Measurements from ENCODE around the gene ELMO3.

Gene ELMO3

DNA sequence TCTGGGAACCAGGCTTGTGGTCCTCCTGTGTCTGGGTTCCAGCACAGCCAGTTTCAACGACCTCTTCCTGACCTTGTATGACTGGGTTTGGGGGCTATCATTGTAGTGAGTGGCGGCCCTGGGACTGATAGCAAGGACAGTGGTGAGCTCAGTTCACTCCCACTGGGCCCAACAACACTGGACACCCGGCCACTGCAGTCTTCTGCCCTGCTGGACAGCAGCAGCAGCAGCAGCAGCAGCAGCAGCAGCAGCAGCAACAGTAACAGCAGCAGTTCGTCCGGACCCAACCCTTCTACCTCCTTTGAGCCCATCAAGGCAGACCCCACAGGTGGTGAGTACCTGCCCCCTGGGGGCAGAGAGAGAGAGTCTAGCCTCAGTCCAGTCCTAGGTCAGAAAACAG is 3.3 kb upstream of the ELMO3 start:
- DNase-seq (ENCODE audit: low read depth) = no peak

DNA sequence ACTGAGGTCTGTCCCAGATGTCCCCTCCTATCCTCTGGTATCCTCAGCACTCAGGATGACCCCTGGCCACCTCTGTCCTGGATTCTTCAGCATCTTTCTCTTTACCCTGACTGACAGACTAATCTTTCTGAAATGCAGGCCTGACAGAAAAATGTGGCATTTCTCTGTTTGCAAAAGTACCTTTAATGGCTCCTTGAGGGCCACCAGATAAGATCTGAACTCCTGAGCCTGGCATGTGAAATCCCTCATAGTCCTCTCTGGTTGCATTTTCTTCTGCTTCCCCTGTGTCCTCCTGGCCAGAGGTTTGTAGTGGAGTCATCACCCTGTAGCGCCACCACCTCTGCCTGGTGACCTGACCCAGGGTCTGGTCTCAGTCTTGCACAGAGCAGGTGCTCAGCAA is 2.0 kb upstream of the ELMO3 start:
- DNase-seq (ENCODE audit: low read depth) = no peak

DNA sequence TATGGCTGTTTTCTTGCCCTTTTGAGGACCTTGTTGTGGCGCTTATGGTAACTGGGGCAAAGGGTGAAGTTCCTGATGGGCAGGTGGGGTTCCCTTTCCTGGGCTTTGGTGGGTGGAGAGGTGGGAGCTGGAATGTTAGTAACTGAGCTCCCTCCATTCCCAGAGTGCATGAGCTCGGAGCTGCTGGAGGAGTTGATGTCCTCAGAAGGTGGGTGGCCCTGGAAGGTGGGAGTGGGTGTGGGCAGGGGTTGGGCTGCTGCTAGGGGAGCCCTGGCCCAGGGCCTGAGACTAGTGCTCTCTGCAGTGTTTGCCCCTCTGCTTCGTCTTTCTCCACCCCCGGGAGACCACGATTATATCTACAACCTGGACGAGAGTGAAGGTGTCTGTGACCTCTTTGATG is 1.2 kb upstream of the ELMO3 start:
- no peak for DNase-seq (ENCODE audit: low read depth)

DNA sequence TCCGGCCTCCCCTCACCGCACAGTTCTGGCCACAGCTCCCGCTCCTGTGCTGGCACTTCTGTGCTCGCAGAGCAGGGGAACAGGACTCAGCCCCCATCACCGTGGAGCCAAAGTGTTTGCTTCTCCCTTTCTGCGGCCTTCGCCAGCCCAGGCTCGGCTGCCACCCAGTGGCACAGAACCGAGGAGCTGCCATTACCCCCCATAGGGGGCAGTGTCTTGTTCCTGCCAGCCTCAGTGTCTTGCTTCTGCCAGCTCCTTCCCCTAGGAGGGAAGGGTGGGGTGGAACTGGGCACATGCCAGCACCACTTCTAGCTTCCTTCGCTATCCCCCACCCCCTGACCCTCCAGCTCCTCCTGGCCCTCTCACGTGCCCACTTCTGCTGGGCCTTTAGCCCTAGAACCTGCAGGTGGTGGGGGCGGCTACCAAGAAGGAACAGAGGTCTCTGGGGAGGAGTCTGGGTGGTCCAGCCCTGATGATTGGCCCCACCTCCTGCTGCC is 645 bp upstream of the ELMO3 start:
- DNase-seq (ENCODE audit: low read depth) = no peak

DNA sequence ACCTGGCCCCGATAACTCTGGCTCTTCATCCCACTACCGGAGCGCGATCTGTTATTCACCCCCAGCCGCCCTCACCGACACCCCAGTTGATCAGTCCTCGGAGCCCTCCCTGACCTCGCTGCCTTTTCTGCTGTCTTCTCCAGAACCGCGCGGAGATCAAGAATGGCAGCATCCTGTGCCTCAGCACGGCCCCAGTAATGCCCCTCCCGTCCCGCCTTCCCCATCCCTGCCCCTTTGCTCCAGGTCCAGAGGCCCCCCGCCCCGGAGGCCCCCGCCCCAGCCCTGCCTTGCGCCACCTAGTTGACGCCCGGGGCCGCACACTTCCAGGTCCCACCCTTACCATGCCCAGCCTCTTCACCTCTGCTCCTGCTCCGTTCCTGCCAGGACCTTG is 872 bp downstream of the ELMO3 start:
- no peak for DNase-seq (ENCODE audit: low read depth)

DNA sequence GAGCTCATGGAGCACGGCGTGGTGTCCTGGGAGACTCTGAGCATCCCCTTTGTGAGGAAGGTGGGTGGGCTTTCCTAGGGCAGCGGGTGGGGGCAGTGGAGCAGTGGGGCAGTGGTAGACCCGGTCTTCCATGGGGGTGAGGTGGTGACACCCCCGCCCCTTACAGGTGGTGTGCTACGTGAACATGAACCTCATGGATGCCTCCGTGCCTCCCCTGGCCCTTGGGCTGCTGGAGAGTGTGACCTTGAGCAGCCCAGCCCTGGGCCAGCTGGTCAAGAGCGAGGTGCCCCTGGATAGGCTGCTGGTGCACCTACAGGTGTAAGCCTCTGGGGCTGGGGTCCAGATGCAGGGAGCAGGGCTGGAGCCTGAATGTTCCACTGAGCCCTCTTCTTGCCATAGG is 1.6 kb downstream of the ELMO3 start:
- DNase-seq (ENCODE audit: low read depth) = no peak

DNA sequence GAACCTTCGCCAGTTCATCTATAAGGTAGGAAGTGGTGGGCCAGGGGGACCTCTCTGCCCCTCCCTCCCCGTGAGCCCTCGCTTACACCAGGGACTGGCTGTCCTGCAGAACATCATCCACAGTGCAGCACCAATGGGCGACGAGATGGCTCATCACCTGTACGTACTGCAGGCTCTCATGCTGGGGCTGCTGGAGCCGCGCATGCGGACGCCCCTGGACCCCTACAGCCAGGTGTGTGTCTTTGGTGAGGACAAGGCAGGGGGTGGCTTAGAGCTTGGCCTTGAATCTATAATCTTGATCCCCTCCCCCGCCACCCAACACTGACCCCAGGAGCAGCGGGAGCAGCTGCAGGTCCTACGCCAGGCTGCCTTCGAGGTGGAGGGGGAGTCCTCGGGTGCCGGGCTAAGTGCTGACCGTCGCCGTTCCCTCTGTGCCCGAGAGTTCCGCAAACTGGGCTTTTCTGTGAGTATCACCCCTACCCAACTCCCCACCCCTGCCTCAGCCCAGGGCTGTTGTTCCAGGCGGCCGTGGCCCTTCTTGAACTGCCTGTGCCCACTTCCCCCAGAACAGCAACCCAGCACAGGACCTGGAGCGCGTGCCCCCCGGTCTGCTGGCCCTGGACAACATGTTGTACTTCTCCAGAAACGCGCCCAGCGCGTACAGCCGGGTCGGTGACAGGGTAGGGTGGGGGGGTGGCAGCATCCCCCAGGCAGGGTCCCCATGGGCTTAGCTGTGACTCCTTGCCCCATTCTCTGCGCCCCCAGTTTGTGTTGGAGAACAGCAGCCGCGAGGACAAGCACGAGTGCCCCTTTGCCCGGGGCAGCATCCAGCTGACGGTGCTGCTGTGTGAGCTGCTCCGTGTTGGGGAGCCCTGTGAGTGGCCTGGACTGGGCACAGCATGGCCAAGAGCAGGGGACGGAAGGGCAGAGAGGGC is 2.7 kb downstream of the ELMO3 start:
- DNase-seq (ENCODE audit: low read depth) = no peak

DNA sequence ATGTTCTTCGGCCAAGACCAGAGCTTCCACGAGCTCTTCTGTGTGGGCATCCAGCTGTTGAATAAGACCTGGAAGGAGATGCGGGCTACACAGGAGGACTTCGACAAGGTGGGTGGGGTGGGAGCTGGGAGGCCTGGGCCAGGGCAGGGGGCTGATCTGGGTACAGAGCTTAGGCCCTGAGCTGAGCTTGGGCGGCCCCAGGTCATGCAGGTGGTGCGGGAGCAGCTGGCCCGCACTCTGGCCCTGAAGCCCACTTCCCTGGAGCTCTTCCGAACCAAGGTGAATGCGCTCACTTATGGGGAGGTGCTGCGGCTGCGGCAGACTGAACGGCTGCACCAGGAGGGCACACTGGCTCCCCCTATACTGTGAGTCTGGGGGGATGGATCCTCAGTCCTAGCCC is 3.5 kb downstream of the ELMO3 start:
- no peak for DNase-seq (ENCODE audit: low read depth)

DNA sequence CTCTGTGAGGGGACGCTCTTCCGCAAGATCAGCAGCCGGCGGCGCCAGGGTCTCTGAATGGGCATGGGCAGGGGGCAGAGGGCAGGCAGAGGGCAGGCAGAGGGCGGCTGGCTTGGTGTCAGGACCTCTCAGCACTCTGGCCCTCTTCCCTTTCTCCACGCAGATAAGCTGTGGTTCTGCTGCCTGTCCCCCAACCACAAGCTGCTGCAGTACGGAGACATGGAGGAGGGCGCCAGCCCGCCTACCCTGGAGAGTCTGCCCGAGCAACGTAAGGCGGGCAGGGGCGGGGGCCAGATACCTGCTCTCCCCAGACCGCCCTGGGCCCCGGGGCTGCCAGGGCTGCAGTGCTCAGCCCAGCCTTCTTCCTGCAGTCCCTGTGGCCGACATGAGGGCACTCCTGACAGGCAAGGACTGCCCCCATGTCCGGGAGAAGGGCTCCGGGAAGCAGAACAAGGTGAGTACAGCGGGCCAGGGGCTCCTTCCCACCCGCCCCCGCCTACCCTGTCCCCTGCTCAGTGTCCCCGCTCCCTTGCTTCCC is 4.1 kb downstream of the ELMO3 start:
- no peak for DNase-seq (ENCODE audit: low read depth)

DNA sequence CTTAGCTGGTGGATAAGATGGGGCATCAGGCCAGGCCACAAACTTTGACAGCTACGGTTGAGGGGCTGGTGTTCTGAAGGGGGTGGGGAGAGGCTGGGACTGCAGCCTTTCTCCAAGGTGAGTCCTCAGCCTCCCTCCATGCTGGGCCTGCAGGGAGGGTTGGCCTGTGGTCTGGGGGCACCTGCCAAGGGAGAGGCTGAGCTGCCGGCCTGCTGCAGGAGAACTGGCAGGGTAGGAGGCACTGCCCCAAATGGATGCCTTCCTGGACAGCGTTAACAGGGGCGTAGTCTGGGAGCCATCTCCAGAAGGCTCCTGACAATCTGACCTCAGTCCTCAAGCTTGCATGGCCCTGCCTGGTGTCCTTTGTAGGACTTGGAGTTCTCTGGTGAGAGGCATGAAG is 5.1 kb downstream of the ELMO3 start:
- no peak for DNase-seq (ENCODE audit: low read depth)

DNA sequence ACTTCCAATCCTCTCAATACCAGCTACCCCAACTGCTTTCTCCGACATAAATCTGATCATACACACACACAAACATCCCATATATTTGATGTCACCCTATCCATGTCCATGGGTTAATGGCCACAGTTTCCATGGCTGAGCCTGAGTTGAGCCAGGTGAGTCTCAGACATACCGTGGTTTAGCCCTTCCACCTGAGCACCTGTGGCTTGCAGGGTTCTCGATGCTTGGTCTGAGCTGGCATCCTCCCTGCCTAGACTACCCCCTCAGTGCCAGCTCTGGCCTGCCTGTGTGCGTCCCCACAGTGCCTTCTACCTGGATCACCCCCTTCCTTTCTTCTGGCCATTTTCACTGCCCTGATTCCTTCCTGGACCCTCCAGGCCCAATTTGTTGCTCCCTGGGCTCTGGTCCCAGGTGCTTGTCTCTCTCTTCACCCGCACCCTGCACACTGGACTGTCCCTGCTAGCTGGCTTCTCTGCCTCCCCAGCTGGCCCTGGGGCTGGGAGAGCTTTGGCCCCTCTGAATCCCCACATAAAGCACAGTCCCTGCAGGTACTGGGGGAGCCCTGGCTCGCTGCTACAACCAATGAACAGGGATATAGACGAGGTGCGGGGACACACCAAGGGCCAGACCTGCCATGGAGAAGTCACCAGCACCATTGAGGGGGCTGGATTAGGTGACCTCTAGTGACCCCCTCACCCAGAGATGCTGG is 7.4 kb downstream of the ELMO3 start:
- DNase-seq (ENCODE audit: low read depth) = no peak

DNA sequence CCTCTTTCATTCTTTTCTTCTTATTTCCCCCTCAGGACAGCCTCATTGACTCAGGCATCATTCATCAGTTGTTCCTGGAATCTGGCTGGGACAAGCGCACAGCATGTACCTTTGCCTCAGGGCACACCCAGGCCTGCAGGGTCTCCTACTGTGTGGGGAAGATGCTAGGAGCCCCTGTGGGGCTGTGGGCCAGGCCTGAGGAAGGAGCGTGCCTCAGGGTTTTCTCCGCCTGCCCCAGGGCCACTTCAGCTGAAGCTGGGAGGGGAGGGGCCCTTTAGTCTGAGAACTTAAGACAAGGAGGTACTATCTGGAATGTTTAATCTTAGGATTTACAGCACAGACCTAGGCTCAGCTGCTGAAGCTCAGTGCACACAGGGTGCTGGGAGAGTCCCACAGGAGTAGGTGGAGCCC is 7.9 kb downstream of the ELMO3 start:
- no peak for DNase-seq (ENCODE audit: low read depth)

DNA sequence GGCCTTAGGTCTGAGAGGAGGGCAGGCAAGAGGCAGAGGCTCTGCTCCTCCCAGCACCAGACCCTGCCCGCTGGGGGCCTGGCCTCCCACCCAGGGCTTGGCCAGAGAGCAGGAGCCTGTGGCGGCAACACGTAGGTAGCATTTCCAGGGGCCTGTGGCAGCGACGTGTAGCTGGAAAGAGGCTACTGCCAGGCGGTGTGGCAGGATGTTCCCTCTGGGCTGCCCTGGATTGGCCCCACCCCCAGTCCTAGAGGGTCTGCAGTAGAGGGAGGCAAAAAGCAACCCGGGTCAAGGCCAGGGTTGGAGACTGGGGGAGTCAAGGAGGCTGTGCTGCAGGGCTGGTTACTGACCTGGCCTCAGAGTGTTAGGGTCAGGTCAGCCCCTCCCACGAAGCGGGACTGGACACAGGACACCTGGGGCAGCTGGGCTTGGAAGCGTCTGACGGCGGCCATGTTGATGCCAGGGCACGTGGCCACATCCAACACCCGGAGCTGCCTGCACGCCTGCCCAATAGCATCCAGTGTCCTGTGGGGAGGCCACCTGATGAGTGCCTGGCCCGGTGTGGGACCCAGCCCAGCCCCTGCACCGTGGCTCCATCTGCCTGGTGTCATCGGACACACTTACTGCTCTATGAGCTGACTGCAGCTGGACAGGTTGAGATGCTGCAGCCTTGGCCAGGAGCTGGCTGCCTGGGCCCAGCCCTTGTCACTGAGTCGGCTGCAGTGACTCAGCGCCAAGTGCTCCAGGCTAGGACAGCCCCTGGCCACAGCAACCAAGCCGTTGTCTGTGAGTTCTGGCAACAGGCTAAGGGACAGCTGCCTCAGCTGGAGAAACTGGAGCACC is 8.5 kb downstream of the ELMO3 start:
- no peak for DNase-seq (ENCODE audit: low read depth)

DNA sequence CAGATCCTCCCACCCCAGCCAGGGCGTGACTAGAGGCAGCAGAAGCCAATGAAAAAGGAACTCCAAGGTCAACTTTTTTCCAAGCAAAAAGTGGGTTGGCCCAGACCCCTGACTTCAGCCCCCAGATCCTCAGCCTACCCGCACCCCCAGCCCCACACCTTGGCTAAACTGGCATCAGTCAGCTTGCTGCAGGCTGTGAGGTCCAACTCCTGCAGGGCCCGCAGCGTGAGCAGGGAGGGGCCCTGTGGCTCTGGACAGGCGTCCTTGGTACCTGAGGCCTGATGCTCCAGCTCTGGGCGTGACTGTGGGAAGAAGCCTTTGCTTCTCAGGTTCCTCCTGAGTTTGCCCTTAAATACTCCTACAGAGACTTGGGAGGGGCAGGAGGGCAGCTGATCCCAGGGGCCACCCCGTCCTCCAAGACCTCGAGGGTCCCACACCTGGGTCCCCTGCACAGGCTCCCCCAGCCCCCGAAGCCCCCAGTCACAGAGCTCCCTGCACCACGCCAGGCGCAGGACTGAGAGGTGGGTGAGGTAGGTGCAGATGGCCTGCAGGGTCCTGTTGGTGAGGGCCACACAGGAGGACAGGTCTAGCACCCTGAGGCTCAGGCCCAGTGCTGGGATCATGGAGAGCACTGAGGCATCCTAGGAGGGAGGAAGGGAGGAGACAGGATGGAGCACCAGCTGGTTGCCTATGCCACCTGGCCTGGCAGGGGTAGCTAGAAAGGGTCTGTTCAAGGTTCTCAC is 9.4 kb downstream of the ELMO3 start:
- DNase-seq (ENCODE audit: low read depth) = no peak

DNA sequence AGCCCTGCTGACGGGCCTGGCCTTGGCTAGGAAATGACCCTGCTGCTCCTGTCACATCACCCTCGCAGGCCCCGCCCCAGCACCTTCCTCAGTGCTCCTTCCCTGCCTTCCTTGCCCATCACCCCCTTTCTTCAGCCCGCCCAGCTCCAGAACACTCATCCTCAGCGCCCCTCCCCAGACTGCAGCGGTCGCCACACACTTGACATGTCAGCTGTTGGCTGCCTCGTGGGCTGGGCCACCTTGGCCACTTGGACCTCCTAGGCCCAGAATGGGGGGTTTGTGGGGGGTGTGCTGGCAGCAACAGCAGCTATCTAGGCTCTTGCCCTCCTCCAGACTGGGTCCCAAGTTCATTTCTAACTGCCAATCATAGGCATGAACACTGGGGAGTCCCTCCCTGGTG is 10.6 kb downstream of the ELMO3 start:
- DNase-seq (ENCODE audit: low read depth) = no peak

DNA sequence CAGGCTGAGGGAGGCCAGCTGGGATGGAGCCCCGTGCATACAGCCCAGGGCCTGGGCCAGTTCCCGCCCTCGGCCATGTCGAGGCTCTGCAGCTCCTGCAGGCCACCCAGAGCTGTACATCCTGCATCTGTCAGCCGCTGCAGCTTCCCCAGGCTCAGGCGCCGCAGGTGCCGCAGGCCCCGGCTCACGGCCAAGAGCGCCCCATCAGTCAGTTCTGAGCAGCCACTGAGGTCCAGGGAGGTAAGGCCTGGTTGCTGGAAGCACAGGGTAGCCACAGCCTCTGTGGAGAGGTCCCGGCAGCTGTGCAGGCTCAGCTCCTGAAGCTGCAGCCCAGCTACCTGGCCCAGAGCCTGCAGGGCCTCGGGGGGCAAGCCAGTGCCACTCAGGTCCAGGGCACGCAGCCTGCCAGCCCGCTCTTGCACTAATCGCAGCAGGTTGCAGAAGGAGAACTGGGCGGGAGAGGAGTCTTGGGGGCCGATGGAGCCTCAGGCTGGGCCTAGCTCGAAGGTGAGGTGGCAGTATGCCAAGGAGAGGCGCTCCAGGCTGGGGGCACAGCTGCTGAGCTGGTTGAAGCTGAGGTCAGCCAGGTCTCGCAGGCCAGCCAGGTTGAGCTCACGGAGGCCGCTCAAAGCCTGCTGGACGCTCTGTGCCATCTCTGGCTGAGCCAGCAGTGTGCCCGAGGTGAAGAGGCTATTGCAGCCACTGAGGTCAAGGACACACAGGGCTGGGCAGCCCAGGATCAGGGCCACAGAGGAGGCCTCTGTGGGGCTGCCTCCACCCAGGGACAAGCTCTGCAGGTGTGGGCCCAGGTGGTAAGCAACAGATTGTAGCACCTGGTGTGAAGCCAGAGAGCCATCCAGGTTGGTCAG is 11.4 kb downstream of the ELMO3 start:
- DNase-seq (ENCODE audit: low read depth) = no peak

DNA sequence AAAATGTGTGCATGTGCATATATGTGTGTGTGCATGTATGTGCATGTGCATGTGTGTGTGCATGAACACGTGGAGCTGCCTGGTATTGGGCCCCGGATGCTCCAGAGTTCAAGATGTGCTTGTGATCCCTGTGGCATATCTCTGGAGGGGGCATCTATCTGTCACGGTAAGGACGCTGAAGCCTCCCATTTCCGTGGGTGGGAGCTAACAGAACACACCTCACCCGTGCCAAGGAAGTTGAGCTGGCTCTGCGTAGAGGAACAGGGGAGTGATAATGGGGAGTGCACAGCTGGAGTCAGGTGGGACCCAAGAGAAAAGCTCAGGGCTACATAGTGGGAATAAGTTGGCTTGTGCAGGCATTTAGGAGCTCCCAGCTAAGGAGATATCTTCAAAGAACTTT is 12.7 kb downstream of the ELMO3 start:
- no peak for DNase-seq (ENCODE audit: low read depth)

DNA sequence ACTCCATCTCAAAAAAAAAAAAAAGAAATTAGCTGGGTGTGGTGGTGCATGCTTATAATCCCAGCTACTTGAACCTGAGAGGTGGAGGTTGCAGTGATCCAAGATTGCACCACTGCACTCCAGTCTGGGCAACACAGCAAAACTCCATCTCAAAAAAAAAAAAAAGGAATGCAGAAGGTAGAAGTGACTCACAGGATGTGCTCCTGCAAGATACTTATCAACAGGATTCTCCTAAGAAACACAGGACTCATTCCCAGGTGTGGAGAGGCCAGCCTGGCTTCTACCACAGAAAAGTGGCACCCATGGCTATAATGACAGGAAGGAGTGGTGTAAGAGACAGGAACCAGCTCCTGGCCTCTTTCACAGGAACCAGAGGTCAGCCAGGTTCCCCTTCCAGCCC is 13.8 kb downstream of the ELMO3 start:
- no peak for DNase-seq (ENCODE audit: low read depth)

DNA sequence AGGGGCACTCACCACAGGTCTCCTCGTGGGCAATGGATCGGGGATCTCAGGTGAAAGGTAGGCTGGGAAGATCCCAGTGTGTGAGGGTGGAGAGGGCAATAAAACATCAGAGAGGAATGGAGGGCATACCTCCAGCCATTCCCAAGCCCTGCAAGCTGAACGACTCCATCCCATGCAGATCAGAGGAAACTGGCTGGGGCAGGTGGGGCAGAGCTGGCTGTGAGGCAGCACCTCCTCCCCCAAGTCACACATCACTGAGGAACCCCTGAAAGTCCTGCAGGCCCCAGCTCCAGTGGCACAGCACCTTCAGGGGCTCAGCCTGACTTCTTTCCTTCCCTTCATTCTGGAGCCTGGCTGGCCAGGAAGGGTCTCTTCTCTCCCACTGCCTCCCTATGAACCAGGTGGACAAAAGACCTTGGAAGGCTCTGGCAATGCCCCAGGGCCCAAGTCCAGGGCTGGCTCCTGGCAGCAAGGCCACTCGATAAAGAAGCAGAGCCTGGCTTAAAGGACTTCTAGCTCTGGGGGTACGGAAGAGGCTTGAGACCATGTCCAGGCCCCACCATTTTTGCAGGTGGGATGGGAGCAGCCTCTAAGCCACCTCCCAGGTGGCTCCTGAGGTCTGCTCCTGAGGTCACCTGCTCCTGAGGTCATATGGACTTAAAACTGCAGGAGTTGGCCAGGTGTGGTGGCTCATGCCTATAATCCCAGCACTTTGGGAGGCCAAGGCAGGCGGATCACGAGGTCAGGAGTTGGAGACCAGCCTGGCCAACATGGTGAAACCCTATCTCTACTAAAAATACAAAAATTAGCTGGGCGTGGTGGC is 14.5 kb downstream of the ELMO3 start:
- DNase-seq (ENCODE audit: low read depth) = no peak
